Spleen (tissue), 11 donors: ENCODE data around the gene TRIM28. TPM values are rescaled to one million over a fixed set of nuclear protein-coding genes. Genes with fewer than 3 reads are reported as not detected.
"Not testable (repeated sequence)": the region's sequence is repeated elsewhere in the genome, so short reads cannot be mapped to it uniquely, and the experiment has no call there.

Experiments used
- DNase-seq: peaks from one replicate; pipeline ENCODE4 v3.0.0-alpha.2; 2020
- H3K27ac ChIP-seq, 8 donors: fragments of 200-600 bp; sonication (generic) in 7 of 8; 1 replicate in 4 of 8; 2 replicates in 4 of 8; pipeline versions ENCODE4 v1.5.0 to v1.8.0; 2016 to 2021; ENCODE audit warnings: inconsistent platforms in 4 of 8, mild to moderate bottlenecking in 4 of 8, moderate library complexity in 1 of 8
- H3K27me3 ChIP-seq, 7 donors: fragments of 200-600 bp; sonication (generic) in 6 of 7; replicated peaks in 1 of 7; 1 replicate in 4 of 7; 2 replicates in 3 of 7; pipeline versions ENCODE4 v1.5.0 to v1.8.0; 2016 to 2021; ENCODE audit warnings: inconsistent platforms in 3 of 7, mild to moderate bottlenecking in 1 of 7
- H3K36me3 ChIP-seq, 6 donors: fragments of 200-600 bp; sonication (generic) in 5 of 6; 1 replicate in 4 of 6; 2 replicates in 2 of 6; pipeline versions ENCODE4 v1.5.0 to v1.8.0; 2016 to 2021; ENCODE audit warnings: inconsistent platforms in 2 of 6
- H3K4me1 ChIP-seq, 6 donors: fragments of 200-600 bp; sonication (generic) in 5 of 6; 1 replicate in 3 of 6; 2 replicates in 3 of 6; pipeline versions ENCODE4 v1.5.0 to v1.8.0; 2016 to 2021; ENCODE audit warnings: inconsistent platforms in 3 of 6
- H3K4me3 ChIP-seq, 8 donors: fragments of 200-600 bp; sonication (generic) in 7 of 8; 1 replicate in 4 of 8; 2 replicates in 4 of 8; pipeline versions ENCODE4 v1.5.0 to v1.8.0; 2016 to 2021; ENCODE audit warnings: inconsistent platforms in 4 of 8, mild to moderate bottlenecking in 4 of 8, moderate library complexity in 2 of 8
- H3K9me3 ChIP-seq, 8 donors: fragments of 200-600 bp; sonication (generic) in 7 of 8; 1 replicate in 4 of 8; 2 replicates in 4 of 8; pipeline versions ENCODE4 v1.5.0 to v1.8.0; 2016 to 2021; ENCODE audit warnings: inconsistent platforms in 4 of 8
- CTCF ChIP-seq, 11 experiments: fragments of 200-600 bp in 7 of 11; fragments of 450-650 bp in 4 of 11; sonication (generic) in 4 of 11; IDR thresholded peaks in 8 of 11; conservative IDR thresholded peaks in 3 of 11; 1 replicate in 7 of 11; 2 replicates in 4 of 11; pipeline versions ENCODE4 v1.4.0 to v1.8.0; 2016 to 2021; ENCODE audit warnings: antibody characterized with exemption in 11 of 11, inconsistent platforms in 4 of 11, mild to moderate bottlenecking in 1 of 11
- POLR2A ChIP-seq, 3 donors: fragments of 450-650 bp; IDR thresholded peaks; one replicate each; pipeline ENCODE4 v1.5.1; 2017; ENCODE audit warnings: antibody characterized with exemption in 3 of 3, mild to moderate bottlenecking in 1 of 3
- POLR2AphosphoS5 ChIP-seq, 3 donors: sonication (generic); formaldehyde crosslinking; IDR thresholded peaks; one replicate each; pipeline ENCODE4 v1.5.1; 2017; ENCODE audit warnings: antibody characterized with exemption in 3 of 3
- WGBS, 5 donors: extraction: QIAGEN DNeasy Blood & Tissue Kit in 3 of 5; methylation state at CpG; one replicate each; pipeline versions ENCODE4 v1.1.5 to v1.1.7; 2013 to 2018; 5-methylcytosine and 5-hydroxymethylcytosine counted together
- intact Hi-C: fragments of 100-400 bp; cut with DNase I; formaldehyde crosslinking; loops from one replicate; pipeline ENCODE4 v1.15.0; 2023; ENCODE audit warnings: low total_unique reads
- polyA plus RNA-seq, 3 donors: library from polyadenylated mRNA; stranded (reverse); fragments of 200-250 nt; gene quantifications; one replicate each; pipeline ENCODE4 v1.2.1, GENCODE V29; 2013
- total RNA-seq, 7 donors: library from RNA; depleted of rRNA in 3 of 7; stranded (reverse); fragments of >200 nt in 3 of 7; fragmentation: NEBNext Ultra II Directional in 4 of 7; extraction: Animal tissue kit (Norgen Biotek cat#: 25700) in 4 of 7; gene quantifications; one replicate each; pipeline versions ENCODE4 v1.1.0 to v1.2.1, GENCODE V29; 2016 to 2021
- donor health status: healthy with polysubstance abuse.
- donor health status: DM: no; HTN: no; CAD: no; lungs with moderate emphysema.
- donor health status: DM: no; HTN: no; CAD: no.
- donor health status: Bipolar disorder and iron deficiency.
- donor health status: healthy.
- donor health status: DM: no; HTN: no; CAD: no.
- donor health status: DM: yes; HTN: yes; CAD: no.

Gene TRIM28
- total and polyA plus RNA-seq, 10 donors, result 181 to 294 (median 232) TPM

GRCh38 chr19:58572818-58573657 lies 29.2 kb downstream of the TRIM28 start, which contains the start of gene MZF1:
Gene MZF1, minus strand, starts transcription at chr19:58573335. Its CDS starts 1,946 bp downstream, at chr19:58571389.
- intact Hi-C loops, result no loop called here
- Histone ChIP-seq H3K4me1 (peaks cover 10 to 63% (median 38%) of the 10 kb centered on the region in 6 donors), H3K27ac (peak within 1 kb of the TSS; percentile 94 to 99 (median 97)), H3K9me3 (no peaks in the 10 kb centered on the region), H3K36me3 (peaks cover 0 to 33% (median 16%) of the 10 kb centered on the region in 6 donors), H3K27me3 (no peaks in the 10 kb centered on the region), H3K4me3 (peak within 1 kb of the TSS; percentile 37 to 87 (median 58))
- TF ChIP-seq POLR2A (IDR thresholded peaks at IDR 0.05) (peak in 2 of 3 donors; percentile 12 to 67), CTCF (IDR thresholded peaks at IDR 0.05 in 8 of 11, conservative IDR thresholded peaks at IDR 0.05 in 3 of 11) (peak in 5 of 11 experiments; percentile 35 to 74 (median 45)), POLR2AphosphoS5 (IDR thresholded peaks at IDR 0.05) (peak; percentile 85 to 89 (median 87))
- 0 to 1% (median 0%) methylated on average over 53 to 75 of the region's 75 CpGs for WGBS, 5 donors
- peak; percentile 100 for DNase-seq

GRCh38 chr19:58573658-58574164 lies 29.8 kb downstream of the TRIM28 start:
- H3K4me1 ChIP-seq, result peaks cover 10 to 68% (median 42%) of the 10 kb centered on the region in 6 donors
- H3K4me3 ChIP-seq, result peak overlapping the region in 7 of 8 donors; percentile 37 to 87 (median 59)
- DNase-seq, result no peak
- H3K27ac ChIP-seq, result peak overlapping the region; percentile 94 to 99 (median 97)
- H3K36me3 ChIP-seq, result peaks cover 0 to 30% (median 15%) of the 10 kb centered on the region in 6 donors
- WGBS, 5 donors, result 1 to 3% (median 2%) methylated on average over 20 of the region's 20 CpGs
- H3K27me3 ChIP-seq, result no peaks in the 10 kb centered on the region
- intact Hi-C loops, result no loop called here
- TF ChIP-seq CTCF (IDR thresholded peaks at IDR 0.05 in 8 of 11, conservative IDR thresholded peaks at IDR 0.05 in 3 of 11) (no peak), POLR2AphosphoS5 (IDR thresholded peaks at IDR 0.05) (no peak), POLR2A (IDR thresholded peaks at IDR 0.05) (no peak)
- no peaks in the 10 kb centered on the region for H3K9me3 ChIP-seq

- peak overlapping the region; percentile 71 to 99 (median 92) for H3K27ac ChIP-seq
- no peaks in the 10 kb centered on the region for H3K9me3 ChIP-seq
- no peaks in the 10 kb centered on the region for H3K27me3 ChIP-seq
- H3K4me1 ChIP-seq, result peaks cover 10 to 80% (median 46%) of the 10 kb centered on the region in 6 donors
- intact Hi-C loops, result no loop called here
- DNase-seq, result peak; percentile 97
- TF ChIP-seq CTCF (IDR thresholded peaks at IDR 0.05 in 8 of 11, conservative IDR thresholded peaks at IDR 0.05 in 3 of 11) (peak in 5 of 11 experiments; percentile 6 to 19 (median 9)), POLR2AphosphoS5 (IDR thresholded peaks at IDR 0.05) (peak; percentile 85 to 91 (median 88)), POLR2A (IDR thresholded peaks at IDR 0.05) (peak in 2 of 3 donors; percentile 21 to 25)
- H3K36me3 ChIP-seq, result peaks cover 0 to 13% (median 7%) of the 10 kb centered on the region in 6 donors
- H3K4me3 ChIP-seq, result peak overlapping the region; percentile 76 to 96 (median 89)
- 0 to 1% (median 0%) methylated on average over 51 to 66 of the region's 66 CpGs for WGBS, 5 donors
Observed at GRCh38 chr19:58575183-58576041, 31.5 kb downstream of the TRIM28 start.

GRCh38 chr19:58577581-58577980 lies 33.7 kb downstream of the TRIM28 start:
- H3K27me3 ChIP-seq, H3K4me3 ChIP-seq, H3K27ac ChIP-seq, intact Hi-C loops, H3K9me3 ChIP-seq: not testable (repeated sequence)
- peak; percentile 31 for DNase-seq
- 90 to 100% (median 97%) methylated on average over 2 of the region's 2 CpGs for WGBS, 5 donors
- H3K36me3 ChIP-seq, result peaks cover 0 to 14% (median 11%) of the 10 kb centered on the region in 6 donors
- H3K4me1 ChIP-seq, result peaks cover 8 to 71% (median 40%) of the 10 kb centered on the region in 6 donors
